ENCODE data around the gene UVRAG.
"Not testable (repeated sequence)": the region's sequence is repeated elsewhere in the genome, so short reads cannot be mapped to it uniquely, and the experiment has no call there.

The UVRAG gene

GRCh38 chr11:75966537-75967287, 151.7 kb downstream of the UVRAG start:
- no peak overlapping the region for H3K9ac ChIP-seq (ENCODE audit: low read depth, low read length)
- peaks cover 9% of the 10 kb centered on the region; the same call in 1 of the 2 replicates for H3K4me1 ChIP-seq (ENCODE audit: insufficient read depth, low read length)
- H3K9me3 ChIP-seq (ENCODE audit: control insufficient read depth, insufficient read depth, low read length): no peaks in the 10 kb centered on the region
- no peaks in the 10 kb centered on the region for H3K36me3 ChIP-seq (ENCODE audit: insufficient read depth, low read length)

- peaks cover 3% of the 10 kb centered on the region; the same call in 1 of the 2 replicates for H3K9me3 ChIP-seq (ENCODE audit: control insufficient read depth, insufficient read depth, low read length)
- peaks cover 9% of the 10 kb centered on the region; the same call in 1 of the 2 replicates for H3K4me1 ChIP-seq (ENCODE audit: insufficient read depth, low read length)
- no peak overlapping the region for H3K9ac ChIP-seq (ENCODE audit: low read depth, low read length)
- no peaks in the 10 kb centered on the region for H3K36me3 ChIP-seq (ENCODE audit: insufficient read depth, low read length)
Observed at GRCh38 chr11:75968021-75968625, 153.1 kb downstream of the UVRAG start.

GRCh38 chr11:75969626-75970308, 154.8 kb downstream of the UVRAG start:
- Histone ChIP-seq H3K9me3 (ENCODE audit: control insufficient read depth, insufficient read depth, low read length) (peaks cover 3% of the 10 kb centered on the region; the same call in 1 of the 2 replicates), H3K36me3 (ENCODE audit: insufficient read depth, low read length) (no peaks in the 10 kb centered on the region), H3K4me1 (ENCODE audit: insufficient read depth, low read length) (peaks cover 9% of the 10 kb centered on the region; the same call in 1 of the 2 replicates), H3K9ac (ENCODE audit: low read depth, low read length) (no peak overlapping the region)

- not testable (repeated sequence) for H3K9me3 ChIP-seq (ENCODE audit: control insufficient read depth, insufficient read depth, low read length); H3K9ac ChIP-seq (ENCODE audit: low read depth, low read length); H3K4me1 ChIP-seq (ENCODE audit: insufficient read depth, low read length); H3K36me3 ChIP-seq (ENCODE audit: insufficient read depth, low read length)
Observed at GRCh38 chr11:75973710-75974109, 158.7 kb downstream of the UVRAG start.

- not testable (repeated sequence) for H3K4me1 ChIP-seq (ENCODE audit: insufficient read depth, low read length); H3K36me3 ChIP-seq (ENCODE audit: insufficient read depth, low read length); H3K9me3 ChIP-seq (ENCODE audit: control insufficient read depth, insufficient read depth, low read length)
- H3K9ac ChIP-seq (ENCODE audit: low read depth, low read length): peak overlapping the region; percentile 24; the same call in 1 of the 2 replicates
Observed at GRCh38 chr11:75979075-75979474, 164.1 kb downstream of the UVRAG start.

- H3K4me1 ChIP-seq (ENCODE audit: insufficient read depth, low read length); H3K9me3 ChIP-seq (ENCODE audit: control insufficient read depth, insufficient read depth, low read length); H3K36me3 ChIP-seq (ENCODE audit: insufficient read depth, low read length): not testable (repeated sequence)
- peak overlapping the region; percentile 96 for H3K9ac ChIP-seq (ENCODE audit: low read depth, low read length)
Observed at GRCh38 chr11:75979479-75980027, 164.5 kb downstream of the UVRAG start.

- Histone ChIP-seq H3K9me3 (ENCODE audit: control insufficient read depth, insufficient read depth, low read length) (no peaks in the 10 kb centered on the region), H3K36me3 (ENCODE audit: insufficient read depth, low read length) (no peaks in the 10 kb centered on the region), H3K9ac (ENCODE audit: low read depth, low read length) (peak overlapping the region; percentile 96)
Observed at GRCh38 chr11:75980031-75980430, 165.0 kb downstream of the UVRAG start.

GRCh38 chr11:75981546-75981945, 166.5 kb downstream of the UVRAG start:
- peak overlapping the region; percentile 96; the same call in 1 of the 2 replicates for H3K9ac ChIP-seq (ENCODE audit: low read depth, low read length)

More at GRCh38 chr11:75980031-75980430, 165.0 kb downstream of the UVRAG start:
- peaks cover 5% of the 10 kb centered on the region; the same call in 1 of the 2 replicates for H3K4me1 ChIP-seq (ENCODE audit: insufficient read depth, low read length)

GRCh38 chr11:75982309-75982708, 167.3 kb downstream of the UVRAG start:
- Histone ChIP-seq H3K36me3 (ENCODE audit: insufficient read depth, low read length) (no peaks in the 10 kb centered on the region), H3K9ac (ENCODE audit: low read depth, low read length) (peak overlapping the region; percentile 96; the same call in 1 of the 2 replicates), H3K9me3 (ENCODE audit: control insufficient read depth, insufficient read depth, low read length) (no peaks in the 10 kb centered on the region), H3K4me1 (ENCODE audit: insufficient read depth, low read length) (peaks cover 5% of the 10 kb centered on the region; the same call in 1 of the 2 replicates)

More at GRCh38 chr11:75981546-75981945, 166.5 kb downstream of the UVRAG start:
- peaks cover 5% of the 10 kb centered on the region; the same call in 1 of the 2 replicates for H3K4me1 ChIP-seq (ENCODE audit: insufficient read depth, low read length)
- H3K36me3 ChIP-seq (ENCODE audit: insufficient read depth, low read length): no peaks in the 10 kb centered on the region
- H3K9me3 ChIP-seq (ENCODE audit: control insufficient read depth, insufficient read depth, low read length): no peaks in the 10 kb centered on the region

GRCh38 chr11:75986966-75987365, 172.0 kb downstream of the UVRAG start:
- no peaks in the 10 kb centered on the region for H3K36me3 ChIP-seq (ENCODE audit: insufficient read depth, low read length)
- no peak overlapping the region for H3K9ac ChIP-seq (ENCODE audit: low read depth, low read length)
- no peaks in the 10 kb centered on the region for H3K9me3 ChIP-seq (ENCODE audit: control insufficient read depth, insufficient read depth, low read length)
- H3K4me1 ChIP-seq (ENCODE audit: insufficient read depth, low read length): peaks cover 7% of the 10 kb centered on the region; the same call in 1 of the 2 replicates

GRCh38 chr11:75993126-75993525, 178.1 kb downstream of the UVRAG start:
- Histone ChIP-seq H3K9me3 (ENCODE audit: control insufficient read depth, insufficient read depth, low read length) (no peaks in the 10 kb centered on the region), H3K36me3 (ENCODE audit: insufficient read depth, low read length) (no peaks in the 10 kb centered on the region), H3K4me1 (ENCODE audit: insufficient read depth, low read length) (0 out of 2 replicates have a peak, but pooled peaks cover 2% of the 10 kb centered on the region), H3K9ac (ENCODE audit: low read depth, low read length) (no peak overlapping the region)

GRCh38 chr11:75994616-75995015, 179.6 kb downstream of the UVRAG start:
- Histone ChIP-seq H3K9me3 (ENCODE audit: control insufficient read depth, insufficient read depth, low read length) (no peaks in the 10 kb centered on the region), H3K9ac (ENCODE audit: low read depth, low read length) (no peak overlapping the region), H3K4me1 (ENCODE audit: insufficient read depth, low read length) (0 out of 2 replicates have a peak, but pooled peaks cover 2% of the 10 kb centered on the region), H3K36me3 (ENCODE audit: insufficient read depth, low read length) (no peaks in the 10 kb centered on the region)

GRCh38 chr11:75996523-75997442, 181.8 kb downstream of the UVRAG start:
- 0 out of 2 replicates have a peak, but pooled peaks cover 2% of the 10 kb centered on the region for H3K9me3 ChIP-seq (ENCODE audit: control insufficient read depth, insufficient read depth, low read length)
- no peak overlapping the region for H3K9ac ChIP-seq (ENCODE audit: low read depth, low read length)
- H3K36me3 ChIP-seq (ENCODE audit: insufficient read depth, low read length): no peaks in the 10 kb centered on the region
- no peaks in the 10 kb centered on the region for H3K4me1 ChIP-seq (ENCODE audit: insufficient read depth, low read length)

Measured in ES-I3 (cell line).